GM19452 (cell line): Measurements from ENCODE around the gene RAB26.
"Not testable (repeated sequence)": the region's sequence is repeated elsewhere in the genome, so short reads cannot be mapped to it uniquely, and the experiment has no call there.

Experiments
- ATAC-seq: cut with Tn5 transposase; IDR thresholded peaks from one replicate; pipeline ENCODE4 v1.9.1; 2021; ENCODE audit not compliant: unreplicated experiment

The RAB26 gene, protein sequence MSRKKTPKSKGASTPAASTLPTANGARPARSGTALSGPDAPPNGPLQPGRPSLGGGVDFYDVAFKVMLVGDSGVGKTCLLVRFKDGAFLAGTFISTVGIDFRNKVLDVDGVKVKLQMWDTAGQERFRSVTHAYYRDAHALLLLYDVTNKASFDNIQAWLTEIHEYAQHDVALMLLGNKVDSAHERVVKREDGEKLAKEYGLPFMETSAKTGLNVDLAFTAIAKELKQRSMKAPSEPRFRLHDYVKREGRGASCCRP

DNA sequence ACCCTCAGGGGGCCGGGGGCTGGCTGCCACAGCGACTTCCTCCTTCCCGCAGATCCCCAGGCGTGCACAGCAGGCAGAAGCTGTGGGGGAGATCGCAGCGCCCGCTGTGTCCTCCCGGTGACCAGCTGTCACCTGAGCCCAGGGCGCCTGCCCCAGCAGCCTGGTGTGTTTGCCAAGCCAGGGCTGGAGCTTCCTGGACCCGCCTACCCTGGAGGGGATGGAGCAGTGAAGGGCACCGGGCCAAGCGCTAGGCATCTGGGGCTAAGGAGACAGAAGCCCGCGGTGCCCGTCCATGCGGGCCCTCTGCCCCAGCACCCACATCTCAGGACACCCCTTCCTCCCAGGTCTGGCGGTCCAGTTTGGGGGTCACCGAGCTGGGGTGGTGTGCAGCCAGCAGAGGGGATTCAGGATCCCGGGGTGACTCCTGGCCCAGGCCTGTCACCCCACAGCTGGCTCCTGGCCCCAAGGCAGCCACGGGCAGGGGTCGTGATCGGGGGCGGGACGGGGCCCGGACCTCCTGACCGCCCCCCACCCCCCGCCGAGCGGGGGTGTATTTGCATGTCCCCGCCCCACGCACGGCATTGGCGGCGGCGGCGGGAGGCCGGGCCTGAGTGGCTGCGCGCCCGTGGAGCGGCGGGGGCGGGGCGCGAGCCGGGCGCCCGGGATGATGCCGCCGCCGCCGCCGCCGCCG, at the start of gene RAB26:
Gene RAB26, plus strand, starts transcription at position 645 of the 691 bp plus-strand sequence. CDS start 159 bp downstream, outside the sequence.
- no peak for ATAC-seq

DNA sequence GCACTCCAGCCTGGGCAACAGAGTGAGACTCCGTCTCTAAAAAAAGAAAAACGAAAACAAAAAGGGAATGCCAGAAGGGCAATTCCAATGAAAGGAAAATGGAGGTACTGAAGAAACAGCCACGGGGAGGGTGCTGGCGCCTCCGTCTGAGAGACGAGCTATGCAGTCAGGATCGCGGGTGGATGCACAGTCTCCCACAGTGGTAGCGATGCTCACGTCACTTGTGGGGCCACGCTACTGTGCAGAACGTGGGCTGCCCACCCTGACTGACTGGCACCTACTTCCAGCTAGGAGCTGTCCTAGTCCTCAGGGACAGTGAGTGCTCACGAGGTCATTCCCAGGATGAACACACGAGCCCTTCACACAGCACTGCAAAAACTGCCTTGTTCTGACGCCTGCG, 46.8 kb upstream of the RAB26 start:
- not testable (repeated sequence) for ATAC-seq

- ATAC-seq, result no peak
These were observed 46.0 kb upstream of the RAB26 start for GRCh38 chr16:2102471-2102870.

DNA sequence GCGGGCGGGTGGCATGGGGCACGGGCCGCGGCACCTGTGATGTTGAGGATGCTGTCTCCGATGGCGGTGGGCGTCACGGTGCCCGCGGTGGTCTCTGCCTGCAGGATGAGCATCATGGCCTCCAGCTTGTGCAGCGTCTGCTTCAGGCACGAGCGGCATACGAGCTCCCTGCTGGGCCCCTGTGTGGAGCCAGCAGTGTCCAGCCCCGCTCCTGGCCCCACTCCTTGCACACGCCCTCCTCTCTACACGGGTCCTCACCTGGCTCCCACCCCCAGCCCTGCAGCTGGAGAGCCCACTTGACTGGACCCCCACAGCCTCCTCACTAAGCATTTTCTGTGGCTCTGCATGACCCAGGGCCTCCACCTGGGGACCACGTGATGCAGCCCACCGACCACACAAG, 44.0 kb upstream of the RAB26 start:
- not testable (repeated sequence) for ATAC-seq

- not testable (repeated sequence) for ATAC-seq
These were observed 43.1 kb upstream of the RAB26 start for GRCh38 chr16:2105291-2105690.

DNA sequence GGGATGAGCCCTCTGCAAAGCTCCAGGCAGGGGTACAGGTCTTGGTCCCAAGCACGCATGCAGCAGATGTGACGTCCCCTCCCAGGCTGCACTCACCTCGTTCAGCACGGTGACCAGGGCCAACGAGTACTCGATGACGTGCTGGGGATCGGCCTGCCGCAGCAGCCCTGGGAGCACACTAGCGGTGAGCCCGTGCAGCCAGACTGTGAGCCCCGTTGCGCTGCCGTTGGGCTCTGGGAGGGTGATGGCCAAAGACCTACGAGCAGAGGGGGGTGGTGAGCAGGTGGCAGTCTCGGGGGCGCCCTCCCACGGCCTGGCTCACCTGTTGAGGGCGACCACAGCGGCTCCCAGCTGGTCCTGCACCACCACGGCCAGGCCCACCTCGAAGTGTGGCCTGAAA, 42.7 kb upstream of the RAB26 start:
- ATAC-seq, result not testable (repeated sequence)

GRCh38 chr16:2106211-2106610, 42.2 kb upstream of the RAB26 start:
- ATAC-seq, result not testable (repeated sequence)

DNA sequence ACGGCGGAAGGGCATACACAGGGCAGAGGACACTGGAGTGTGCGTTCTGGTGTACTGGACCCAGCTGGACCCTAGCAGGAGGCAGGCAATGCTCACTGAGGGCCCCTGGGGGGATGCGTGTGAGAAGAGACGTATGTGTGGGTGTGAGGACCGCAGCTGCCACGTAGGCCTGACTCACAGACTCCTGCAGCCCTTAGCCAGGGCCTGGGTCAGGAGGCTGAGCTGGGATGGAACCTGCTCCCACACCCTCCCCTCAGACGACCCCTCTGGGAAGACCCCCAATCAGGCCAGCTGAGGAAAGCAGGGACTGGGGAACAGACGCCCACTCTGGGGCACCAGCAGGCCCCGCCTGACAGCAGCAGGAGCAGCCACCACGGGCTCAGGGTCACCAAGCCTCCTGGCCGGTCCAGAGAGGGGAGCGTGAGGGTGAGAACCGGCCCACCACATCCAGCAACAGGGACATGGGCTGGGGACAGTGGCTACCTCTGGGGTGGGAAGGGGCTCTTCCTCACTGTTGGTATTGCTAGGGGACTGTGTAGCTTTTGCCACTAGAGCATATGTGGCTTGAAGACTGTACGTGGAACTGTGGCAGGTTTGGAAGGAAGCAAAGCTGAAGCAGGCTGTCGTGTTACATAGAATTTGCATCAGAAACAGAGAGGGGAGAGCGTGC, 41.2 kb upstream of the RAB26 start:
- ATAC-seq, result not testable (repeated sequence)

- ATAC-seq, result not testable (repeated sequence)
These were observed 40.7 kb upstream of the RAB26 start for GRCh38 chr16:2107791-2108125.

DNA sequence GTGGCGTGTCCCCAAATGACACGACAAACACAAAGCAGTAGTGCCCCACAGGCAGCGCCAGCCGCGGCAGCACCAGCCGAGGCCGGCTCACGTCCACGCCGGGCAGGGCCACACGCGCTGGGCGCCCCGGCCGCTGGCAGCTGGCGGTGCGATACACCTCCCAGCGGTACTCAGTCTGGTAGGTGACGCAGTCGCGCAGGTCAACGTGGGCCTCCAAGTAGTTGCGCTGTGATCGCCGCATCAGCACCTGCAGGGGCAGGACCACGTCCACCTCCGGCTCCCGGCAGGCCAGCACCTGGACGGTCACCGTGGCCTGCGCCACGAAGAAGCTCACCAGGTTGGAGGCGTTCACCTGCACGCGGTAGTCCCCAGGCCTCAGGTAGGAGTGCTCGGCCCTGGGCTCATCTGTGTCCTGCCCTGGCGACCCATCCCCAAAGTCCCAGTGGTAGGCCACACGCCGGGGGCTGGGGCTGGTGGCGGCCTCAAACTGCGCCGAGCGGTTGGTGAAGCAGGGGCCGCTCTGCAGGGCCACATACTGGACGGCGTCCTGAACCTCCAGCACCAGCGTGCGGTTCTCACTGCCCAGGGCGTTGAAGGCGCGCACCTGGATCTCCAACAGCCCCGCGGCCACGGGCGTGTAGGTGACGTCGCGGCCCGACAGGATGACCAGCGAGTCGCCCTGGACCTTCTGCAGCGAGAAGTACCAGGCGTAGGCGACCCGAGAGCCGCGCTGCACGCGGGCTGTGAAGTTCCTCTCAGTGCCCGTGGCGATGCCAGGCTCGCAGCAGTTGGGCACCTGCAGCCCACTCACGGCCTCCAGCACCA, 39.8 kb upstream of the RAB26 start:
- ATAC-seq, result not testable (repeated sequence)

- not testable (repeated sequence) for ATAC-seq
These were observed 39.2 kb upstream of the RAB26 start for GRCh38 chr16:2109271-2109580.

GRCh38 chr16:2109872-2110271, 38.6 kb upstream of the RAB26 start:
- ATAC-seq, result not testable (repeated sequence)

DNA sequence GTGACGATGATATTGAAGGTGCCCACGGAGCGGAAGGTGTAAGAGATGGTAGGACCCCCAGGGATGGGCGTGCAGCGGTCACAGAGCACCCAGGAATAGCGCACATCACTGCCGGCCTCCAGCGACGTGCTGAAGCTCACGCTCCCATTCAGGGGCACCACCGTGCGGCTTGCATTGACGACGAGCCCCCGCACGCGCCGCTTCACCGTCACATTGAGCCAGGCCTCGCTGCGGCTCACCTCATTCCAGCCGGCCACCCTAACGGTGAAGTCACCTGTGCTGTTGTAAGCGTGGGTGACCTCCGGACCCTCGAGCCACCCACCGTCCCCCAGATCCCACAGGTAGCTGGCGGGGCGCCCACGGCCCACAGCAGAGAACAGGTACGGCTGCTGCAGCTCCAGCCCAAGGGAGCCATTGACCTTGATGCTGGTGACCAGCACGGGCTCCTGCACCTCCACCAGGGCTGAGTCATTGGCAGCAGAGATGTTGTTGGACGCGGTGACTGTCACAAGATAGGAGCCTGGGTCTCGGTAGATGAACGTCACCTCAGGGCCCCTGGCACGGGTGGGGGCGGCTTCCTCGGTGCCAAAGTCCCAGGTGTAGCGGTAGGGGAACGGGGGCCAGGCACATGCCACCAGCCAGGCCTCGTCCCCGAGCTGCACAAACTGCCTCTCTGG, 38.0 kb upstream of the RAB26 start:
- not testable (repeated sequence) for ATAC-seq

- not testable (repeated sequence) for ATAC-seq
These were observed 37.4 kb upstream of the RAB26 start for GRCh38 chr16:2111009-2111353.

DNA sequence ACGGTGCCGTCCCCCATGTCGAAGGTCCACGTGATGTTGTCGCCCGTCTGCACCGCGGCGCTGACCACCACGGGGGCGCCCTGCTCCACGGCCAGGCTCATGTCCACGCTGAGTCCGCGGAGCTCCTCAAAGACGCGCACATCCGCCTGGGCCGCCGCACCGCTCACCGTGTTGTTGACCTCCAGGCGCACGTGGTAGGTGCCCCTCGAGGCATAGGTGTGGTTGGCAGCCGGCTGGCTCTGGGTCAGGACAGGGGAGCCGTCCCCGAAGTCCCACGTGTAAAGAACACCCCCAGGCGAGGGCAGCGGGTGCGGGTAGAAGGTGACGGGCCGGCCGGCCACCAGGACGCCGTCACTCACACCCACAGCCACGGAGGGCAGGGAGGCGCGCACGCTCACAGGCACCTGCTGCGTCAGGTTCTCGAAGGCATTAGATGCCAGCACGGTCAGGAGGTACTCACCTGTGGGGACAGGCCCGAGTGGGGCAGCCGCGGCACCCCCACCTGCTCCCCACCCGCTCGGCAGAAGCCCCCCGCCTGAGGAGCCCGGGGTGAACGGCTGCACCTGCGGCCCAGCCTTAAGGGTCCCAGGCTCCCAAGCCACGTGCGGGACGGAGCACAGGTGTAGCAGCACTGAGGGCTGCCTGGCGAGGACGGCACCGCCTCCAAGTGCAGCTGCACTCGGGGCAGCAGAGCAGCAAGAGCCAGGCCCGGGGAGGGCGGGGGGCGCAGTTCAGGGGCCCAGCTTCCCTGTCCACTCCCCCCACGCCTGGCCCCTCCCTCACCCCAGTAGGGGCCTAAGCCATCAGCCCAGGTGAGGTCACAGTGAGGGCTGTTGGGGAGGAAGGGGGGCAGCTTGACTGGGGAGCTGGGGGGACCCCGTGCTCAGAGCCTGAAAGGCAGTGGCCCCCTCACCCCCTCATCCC, 36.8 kb upstream of the RAB26 start:
- ATAC-seq, result not testable (repeated sequence)

DNA sequence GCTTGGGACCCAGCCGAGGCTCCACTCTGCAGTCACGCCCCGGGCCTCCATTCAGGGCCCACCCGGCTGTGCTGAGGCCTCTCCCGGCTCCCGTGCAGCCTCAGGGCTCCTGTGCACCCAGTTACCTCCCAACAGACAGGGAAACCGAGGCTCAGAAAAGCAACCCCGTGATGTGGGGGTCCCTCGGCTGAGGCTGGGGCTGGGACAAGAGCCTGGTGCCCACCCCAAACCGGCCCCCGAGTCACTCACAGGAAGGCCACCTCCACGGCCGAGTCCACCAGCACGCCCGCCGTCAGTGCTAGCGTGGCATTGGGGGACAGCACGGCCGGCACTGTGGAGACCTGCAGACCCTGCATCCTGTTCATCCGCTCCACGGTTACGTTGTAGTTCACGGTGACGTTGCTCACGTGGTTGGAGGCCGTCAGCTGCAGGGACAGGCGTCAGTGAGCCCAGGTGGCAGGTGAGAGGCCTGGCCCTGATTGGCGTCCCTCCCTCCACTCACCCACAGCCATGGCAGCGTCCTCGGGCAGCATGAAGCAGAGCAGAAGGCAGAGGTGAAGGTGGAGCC, 35.8 kb upstream of the RAB26 start:
- not testable (repeated sequence) for ATAC-seq

- not testable (repeated sequence) for ATAC-seq
These were observed 34.2 kb upstream of the RAB26 start for GRCh38 chr16:2114225-2114624.

DNA sequence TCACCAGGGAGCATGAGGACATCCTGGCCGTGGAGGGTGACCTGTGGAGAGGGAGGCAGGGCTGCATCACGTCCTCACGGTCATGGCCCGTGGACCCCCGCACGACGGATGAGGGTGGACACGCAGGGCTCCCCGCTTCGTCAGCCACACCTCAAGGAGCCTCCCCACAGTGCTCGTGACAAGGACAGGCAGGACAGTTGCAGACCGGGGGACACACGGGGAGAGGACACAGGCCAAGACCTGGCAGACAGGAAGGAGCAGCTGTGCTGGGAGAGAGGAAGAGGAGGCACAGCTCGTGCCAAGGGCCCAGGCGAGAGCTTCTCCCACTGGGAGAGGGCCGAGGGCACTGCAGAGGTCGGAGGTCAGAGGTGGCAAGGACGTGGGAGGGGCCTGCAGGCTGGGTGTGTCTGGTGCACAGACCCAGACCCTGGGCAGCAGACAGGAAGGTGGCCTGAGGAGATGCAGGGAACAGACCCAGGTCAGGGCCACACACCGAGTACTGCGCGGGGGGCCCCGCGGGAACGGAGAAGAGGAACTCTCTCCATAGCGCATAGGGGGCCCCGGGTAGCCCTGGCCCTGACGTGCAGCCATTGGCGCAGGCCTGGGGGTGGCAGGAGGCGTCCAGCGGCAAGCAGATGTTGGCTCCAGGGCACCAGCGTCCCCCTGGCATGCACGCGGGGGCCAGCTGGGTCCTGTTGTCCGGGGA, 33.4 kb upstream of the RAB26 start:
- ATAC-seq, result not testable (repeated sequence)

DNA sequence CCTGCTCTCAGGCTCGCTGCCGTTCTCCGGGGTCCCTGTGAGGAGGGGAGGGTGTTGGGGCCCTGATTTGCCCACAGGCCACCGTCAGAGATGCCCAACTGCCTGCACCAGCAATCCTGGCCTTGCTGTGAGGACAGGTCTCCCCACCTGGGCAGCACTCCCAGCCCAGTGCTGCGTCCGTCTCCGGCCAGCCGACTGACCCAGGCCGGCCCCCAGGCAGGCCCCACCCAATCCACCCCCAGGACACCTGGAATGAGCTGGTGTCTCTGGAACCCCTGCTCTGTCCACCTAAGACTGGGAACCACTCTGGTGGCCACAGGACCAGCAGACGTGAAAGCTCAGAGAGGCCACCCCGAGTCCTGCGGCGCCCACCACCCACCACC, 32.8 kb upstream of the RAB26 start:
- ATAC-seq, result no peak
